Stimulated activated CD4-positive, alpha-beta T cell treated with anti-CD3 and anti-CD28 coated beads, Interleukin-2, amount 100 ng/mL, for 48 hours (primary cell): Measurements from ENCODE around the gene PSME3IP1.
"Not testable (repeated sequence)": the region's sequence is repeated elsewhere in the genome, so short reads cannot be mapped to it uniquely, and the experiment has no call there.

Experiments
- DNase-seq, 2 donors: peaks; one replicate each; pipeline ENCODE4 v3.0.0-alpha.2; 2020

The PSME3IP1 gene, protein sequence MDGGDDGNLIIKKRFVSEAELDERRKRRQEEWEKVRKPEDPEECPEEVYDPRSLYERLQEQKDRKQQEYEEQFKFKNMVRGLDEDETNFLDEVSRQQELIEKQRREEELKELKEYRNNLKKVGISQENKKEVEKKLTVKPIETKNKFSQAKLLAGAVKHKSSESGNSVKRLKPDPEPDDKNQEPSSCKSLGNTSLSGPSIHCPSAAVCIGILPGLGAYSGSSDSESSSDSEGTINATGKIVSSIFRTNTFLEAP

DNA sequence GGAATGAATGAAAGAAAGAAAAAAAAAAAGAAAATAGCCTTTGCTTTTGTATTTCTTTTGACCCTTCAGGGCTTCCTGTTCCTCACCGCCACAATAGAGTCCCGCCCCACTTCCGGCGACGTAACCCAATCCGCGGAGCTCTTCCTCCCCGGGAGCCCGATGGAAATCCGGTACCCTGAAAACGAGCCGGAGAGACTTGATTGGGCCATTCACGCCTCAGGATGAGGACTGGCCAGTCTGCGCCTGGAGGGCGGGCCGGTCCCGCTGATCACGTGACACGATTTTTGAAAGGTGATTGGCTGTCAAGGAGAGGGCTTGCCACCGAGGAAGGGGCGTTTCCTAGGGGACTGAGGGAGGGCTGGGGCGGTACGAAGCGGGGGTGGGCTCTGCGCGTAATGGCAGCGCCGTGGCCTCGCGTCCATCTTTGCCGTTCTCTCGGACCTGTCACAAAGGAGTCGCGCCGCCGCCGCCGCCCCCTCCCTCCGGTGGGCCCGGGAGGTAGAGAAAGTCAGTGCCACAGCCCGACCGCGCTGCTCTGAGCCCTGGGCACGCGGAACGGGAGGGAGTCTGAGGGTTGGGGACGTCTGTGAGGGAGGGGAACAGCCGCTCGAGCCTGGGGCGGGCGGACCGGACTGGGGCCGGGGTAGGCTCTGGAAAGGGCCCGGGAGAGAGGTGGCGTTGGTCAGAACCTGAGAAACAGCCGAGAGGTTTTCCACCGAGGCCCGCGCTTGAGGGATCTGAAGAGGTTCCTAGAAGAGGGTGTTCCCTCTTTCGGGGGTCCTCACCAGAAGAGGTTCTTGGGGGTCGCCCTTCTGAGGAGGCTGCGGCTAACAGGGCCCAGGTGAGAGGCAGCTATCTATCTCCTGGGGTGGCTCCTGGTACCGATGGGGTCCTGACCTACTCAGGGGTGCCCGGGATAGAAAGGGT lies at the start of gene PSME3IP1, which contains the start of gene RSPRY1:
Gene PSME3IP1 (minus strand): TSS at position 95 of the 927 bp plus-strand sequence. CDS start 12,185 bp downstream, outside the sequence.
Gene RSPRY1 (plus strand): TSS at position 385 of the 927 bp plus-strand sequence. CDS start 18,330 bp downstream, outside the sequence.
- peak; percentile 96 to 98 for DNase-seq

DNA sequence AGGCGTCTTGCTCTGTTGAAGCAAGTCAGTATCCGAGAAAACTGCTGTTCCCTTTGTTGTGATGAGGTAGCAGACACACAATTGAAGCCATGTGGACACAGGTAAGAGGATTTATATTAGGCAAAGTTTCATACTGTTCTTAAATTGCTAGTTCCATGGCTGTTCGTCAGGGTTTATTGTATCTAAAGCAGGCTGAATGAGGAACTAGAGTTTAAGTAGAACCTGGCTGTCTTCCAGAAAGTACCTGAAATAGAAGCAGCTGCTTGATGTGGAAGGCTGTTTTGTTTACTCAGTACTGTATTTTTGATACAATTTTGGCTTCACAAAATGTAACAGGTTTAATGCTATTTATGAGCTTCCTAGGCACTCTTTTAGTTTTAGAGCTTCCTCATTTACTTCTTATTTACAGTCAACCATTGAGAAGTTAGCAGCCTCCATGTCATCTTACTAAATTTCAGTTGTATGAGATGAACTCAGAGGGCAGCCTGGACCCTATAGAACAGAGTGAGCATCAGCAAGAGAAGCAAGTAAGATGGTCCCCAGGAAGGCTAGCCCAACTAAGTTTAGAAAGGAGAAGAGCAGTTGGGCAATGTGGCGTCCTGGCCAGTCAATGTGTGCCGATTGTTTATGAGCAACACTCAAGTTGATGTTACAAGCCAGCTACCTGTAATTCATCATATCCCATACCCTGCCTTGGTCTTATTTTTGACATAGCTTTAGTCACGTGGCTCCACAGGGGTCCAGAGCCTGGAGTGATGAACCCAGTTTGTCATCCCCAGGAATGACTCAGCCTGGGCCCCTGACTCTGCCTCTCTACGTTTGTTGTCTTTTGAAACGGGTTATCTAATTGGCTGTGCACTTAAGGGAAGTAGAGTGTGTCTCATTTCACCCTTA lies 49.5 kb upstream of the PSME3IP1 start:
- DNase-seq: peak; percentile 10 to 13

DNA sequence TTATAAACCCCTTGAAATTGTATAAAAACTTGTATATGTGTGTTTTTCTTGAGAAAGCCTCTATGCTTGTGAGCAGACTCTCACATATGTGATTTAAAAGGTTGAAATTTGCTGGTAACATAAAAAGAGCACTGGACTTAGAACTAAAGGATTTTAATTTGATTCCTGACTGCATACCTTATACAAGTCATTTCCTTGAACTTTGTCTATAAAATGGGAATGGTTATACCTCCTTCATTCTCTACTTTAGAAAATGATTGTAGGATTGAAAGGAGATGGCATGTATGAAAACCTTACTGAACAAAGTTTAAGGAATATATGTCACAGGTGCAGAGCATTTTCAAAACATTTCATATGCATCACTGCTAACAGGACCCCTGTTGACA lies 48.9 kb upstream of the PSME3IP1 start:
- DNase-seq: no peak

DNA sequence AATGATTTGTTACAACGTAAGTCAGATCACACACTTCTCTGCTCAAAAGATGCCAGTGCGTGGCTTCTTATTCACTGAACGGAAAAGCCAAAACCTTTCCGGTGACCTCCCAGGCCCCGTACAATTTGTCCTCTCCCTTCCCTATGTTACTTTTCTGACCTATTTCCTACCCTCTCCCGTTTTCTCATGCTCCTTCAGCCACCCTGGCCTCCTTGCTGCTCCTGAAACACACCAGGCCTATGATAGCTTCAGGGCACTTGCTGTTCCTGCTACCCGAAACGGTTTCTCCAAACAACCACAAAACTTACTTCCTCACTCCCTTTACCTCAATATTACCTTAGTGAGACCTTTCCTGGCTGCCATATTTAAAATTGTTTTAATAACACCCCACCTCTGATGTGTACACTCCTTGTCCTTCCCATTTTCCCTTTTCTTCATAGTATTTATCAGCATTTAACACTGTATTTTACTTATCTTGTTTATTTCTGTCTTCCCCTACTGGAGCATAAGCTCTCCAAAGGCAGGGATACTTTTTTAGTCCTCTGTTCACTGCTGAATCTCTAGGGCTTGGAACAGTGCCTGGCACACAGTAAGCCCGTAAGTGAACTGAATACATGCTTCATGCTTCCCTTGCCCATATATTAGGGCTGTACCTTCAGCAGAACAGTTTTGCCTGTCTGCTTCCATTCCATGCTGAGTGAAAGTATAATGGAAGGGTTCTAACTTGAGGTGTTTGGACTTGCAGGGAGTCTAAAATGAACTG lies 48.3 kb upstream of the PSME3IP1 start:
- DNase-seq: no peak

DNA sequence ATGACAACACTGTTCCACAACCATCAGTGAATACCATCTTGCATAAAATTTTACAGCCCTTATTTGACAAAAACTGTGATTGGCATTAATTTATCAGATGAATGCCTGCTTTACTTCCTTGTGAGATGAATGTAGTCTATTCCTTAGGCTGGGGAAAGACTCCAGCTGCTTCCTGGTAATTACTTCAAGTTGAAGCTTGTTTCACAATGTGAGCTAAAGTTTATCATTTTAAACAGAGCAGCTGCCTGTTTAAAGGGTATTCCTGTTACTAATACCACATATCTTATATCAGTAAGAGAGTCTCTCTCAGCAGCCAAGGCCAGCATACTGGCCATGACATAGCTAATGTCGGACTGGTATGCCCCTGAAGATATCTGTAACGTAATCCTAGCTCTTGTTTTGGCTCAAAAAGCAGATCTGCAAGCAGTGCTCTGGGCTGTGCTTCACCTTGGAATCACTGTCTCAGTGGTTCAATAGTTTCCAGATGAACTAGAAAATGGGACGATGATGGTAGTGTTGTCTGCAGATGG lies 46.0 kb upstream of the PSME3IP1 start:
- no peak for DNase-seq

DNA sequence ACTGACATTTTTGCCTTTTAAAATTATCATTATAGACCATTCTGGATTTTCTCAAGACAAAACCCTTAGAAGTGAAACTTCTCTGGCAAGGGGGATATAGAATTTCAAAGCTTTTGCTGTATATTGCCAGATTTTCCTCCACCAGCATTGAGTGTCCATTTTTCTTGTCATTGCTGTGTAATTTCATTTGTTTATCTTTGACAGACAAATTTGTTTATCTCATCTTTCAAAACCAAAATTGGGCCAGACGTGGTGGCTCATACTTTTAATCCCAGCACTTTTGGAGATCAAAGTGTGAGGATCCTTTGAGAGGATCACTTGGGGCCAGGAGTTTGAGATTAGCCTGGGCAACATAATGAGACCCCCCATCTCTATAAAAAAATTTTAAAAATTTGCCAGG lies 43.2 kb upstream of the PSME3IP1 start:
- no peak for DNase-seq

DNA sequence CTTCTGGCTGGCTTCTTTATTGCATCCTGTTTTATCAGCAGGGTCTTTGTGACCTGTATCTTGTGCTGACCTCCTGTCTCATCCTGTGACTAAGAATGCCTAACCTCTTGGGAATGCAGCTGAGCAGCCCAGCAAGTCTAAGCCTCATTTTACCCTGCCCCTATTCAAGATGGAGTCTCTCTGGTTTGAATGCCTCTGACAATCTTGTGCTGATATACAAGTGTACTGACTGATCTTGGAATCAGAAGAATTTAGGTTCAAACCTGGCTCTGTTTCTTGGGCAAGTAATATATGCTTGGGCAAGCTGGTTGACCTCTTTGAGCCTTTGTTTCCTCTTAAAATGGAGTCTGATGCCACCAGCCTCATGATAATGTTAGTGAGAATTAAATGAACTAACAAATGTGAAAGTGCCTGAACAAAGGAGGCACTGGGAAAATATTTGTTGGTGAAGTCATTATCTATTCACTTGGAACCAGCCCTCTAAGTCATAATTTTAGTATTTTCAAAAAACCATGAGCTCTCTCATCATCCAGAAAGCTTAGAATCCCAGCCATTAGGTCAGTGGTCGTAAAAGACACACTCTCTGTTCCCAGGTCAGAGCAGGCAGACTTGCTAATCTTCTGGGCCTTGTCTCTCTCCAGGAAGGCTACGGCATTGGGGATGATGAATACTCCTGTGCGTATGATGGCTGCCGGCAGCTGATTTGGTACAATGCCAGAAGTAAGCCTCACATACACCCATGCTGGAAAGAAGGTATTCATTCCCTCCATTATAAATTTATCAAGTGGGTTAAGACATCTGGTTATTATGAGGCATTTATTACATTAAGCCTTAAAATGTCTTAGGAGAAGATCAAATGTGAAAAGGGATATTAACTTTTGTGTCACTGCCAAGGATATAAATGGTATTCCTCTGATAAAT lies 41.1 kb upstream of the PSME3IP1 start:
- no peak for DNase-seq

DNA sequence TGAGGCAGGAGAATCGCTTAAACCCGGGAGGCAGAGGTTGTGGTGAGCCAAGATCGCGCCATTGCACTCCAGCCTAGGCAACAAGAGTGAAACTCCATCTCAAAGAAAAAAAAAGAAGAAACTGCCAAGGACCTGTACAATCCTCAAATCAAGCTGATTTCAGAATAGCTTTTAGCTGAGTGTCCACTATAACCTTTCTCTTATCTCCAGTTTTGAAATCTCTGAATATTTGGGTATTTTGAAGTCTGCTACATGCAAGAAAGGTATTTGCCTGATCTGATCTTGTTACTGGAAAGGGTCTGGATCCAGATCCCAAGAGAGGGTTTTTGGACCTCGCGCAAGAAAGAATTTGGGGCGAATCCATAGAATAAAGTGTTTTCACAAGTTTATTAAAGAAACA lies 40.1 kb upstream of the PSME3IP1 start:
- DNase-seq: no peak

DNA sequence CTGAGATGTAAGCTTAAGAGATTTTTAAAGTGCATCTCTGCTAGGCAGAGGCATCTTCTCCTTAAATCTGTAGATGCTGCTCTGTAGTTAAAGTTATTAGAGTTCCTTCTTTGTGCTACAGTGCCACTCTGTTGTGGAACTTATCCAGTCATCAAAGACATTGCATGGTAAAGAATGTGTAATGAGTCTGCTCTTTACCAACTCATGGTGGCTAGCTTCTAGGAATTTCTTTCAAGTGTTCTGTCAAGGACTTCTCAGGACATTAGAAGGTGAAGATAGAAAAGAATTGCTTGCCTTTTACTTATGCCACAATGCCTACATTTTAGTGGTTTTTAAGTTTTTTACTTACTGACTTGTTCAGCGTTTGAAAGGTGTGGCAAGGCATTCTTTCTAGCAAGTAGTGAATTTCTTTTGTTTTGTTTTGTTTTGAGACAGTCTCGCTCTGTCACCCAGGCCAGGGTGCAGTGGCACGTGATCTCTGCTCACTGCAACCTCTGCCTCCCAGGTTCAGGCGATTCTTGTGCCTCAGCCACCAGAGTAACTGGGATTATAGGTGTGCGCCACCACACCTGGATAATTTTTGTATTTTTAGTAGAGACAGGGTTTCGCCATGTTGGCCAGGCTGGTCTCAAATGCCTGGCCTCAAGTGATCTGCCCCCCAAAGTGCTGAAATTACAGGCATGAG lies 39.0 kb upstream of the PSME3IP1 start:
- DNase-seq: no peak

DNA sequence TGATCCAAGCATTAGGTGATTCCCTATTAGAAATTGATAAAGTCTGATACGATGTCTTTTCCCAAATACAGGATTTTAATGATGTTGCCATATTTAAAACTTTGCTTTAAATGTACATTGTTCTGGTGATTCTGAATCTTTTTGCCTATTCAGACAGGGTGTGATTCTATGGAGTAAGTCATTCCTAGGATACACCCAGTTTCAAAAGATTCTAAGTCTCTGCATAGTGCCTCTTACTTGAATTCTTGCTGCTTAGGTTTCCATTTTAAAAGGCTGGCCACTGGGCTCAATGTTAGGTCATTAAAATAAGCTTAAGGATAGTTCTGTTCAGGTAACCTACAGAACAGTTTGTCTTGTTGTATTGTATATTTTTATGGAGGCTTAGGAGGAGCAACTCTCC lies 37.2 kb upstream of the PSME3IP1 start:
- no peak for DNase-seq

DNA sequence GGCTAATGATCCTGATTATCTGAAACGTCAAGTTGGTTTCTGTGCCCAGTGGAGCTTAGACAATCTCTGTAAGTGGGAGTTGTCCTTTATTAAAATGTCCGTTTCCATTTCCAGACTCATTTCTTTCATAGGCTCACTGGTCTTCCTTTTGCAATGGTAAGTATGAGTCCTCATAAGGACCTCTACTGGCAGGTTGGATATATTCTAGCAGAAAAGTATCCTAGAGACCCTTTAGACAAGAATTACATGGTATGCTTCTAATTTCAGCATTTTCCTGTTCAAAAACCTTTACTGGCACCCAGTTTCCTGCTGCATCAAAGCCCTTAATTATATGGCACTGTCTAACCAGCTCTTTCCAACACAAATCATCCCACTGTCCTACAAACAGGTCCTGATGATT lies 31.1 kb upstream of the PSME3IP1 start:
- DNase-seq: no peak

DNA sequence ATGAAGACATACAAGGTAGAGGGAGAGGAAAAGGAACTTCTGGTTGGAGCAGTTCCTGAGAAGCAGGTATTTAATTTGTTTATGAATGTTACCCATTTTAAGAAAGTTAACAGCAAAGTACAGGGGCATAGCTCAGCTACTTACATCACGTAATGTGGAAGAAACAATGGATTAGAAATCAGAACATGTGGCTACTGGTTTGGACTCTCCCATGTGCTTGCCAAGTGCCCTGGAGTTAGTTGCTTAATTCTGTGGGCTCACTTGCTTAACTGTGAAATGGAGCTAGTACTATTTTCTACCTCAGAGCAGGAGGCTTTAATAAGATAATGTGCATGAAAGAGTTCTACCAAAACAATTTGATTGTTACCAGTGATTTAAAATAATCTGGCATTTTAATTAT lies 27.6 kb upstream of the PSME3IP1 start:
- DNase-seq: no peak

DNA sequence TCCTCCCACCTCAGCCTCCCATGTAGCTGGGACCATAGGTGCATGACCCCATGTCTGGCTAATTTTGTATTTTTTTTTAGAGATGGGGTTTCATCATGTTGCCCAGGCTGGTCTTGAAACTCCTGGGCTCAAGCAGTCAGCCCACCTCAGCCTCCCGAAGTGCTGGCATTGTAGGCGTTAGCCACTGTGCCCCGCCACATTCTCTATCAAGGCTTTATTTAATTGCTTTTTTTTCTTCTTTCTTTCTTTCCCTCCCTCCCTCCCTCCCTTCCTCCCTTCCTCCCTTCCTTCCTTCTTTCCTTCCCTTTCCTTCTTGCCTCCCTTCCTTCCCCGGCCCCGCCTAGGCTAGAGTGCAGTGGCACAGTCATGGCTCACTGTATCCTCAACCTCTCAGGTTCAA lies 23.9 kb upstream of the PSME3IP1 start:
- no peak for DNase-seq

DNA sequence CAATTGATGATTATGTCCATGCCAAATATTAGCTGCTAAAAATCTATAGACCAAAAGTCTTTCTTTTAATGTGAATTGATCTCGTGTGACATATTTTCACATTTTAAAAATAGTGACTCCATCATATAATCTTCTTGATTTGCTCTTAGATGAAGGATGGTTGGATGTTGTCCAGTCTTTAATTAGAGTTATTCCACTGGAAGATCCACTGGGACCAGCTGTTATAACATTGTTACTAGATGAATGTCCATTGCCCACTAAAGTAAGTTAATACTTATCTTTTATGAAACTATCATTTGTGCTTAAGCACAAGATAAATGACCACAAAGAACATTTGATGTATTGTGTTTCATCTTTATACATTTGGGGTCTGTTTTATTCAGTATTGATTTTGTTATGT lies 23.1 kb upstream of the PSME3IP1 start:
- no peak for DNase-seq

DNA sequence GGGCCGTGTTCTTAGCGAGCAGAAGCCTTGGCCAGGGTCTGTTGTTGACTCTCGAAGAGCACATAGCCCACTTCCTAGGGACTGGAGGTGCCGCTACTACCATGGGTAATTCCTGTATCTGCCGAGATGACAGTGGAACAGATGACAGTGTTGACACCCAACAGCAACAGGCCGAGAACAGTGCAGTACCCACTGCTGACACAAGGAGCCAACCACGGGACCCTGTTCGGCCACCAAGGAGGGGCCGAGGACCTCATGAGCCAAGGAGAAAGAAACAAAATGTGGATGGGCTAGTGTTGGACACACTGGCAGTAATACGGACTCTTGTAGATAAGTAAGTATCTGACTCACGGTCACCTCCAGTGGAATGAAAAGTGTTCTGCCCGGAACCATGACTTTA lies 18.8 kb upstream of the PSME3IP1 start:
- DNase-seq: no peak

DNA sequence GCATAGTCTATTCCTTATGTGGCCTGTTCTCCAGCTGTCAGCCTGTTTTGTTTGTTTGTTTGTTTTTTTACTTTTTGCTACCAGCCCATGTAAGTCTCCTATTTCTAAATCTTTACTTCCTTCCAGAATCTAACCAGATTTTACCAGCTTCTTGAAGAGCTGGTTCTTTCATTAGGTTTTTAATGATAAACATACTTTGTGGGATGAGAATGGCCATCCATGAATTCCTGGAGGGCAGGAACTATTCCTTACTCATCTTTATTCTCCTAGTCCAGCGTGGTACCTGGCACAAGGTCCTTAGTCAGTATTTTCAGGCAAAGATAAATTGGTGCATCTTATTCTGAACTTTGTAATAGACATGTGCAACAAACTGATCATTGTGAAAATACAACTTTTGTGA lies 17.6 kb upstream of the PSME3IP1 start:
- DNase-seq: no peak

DNA sequence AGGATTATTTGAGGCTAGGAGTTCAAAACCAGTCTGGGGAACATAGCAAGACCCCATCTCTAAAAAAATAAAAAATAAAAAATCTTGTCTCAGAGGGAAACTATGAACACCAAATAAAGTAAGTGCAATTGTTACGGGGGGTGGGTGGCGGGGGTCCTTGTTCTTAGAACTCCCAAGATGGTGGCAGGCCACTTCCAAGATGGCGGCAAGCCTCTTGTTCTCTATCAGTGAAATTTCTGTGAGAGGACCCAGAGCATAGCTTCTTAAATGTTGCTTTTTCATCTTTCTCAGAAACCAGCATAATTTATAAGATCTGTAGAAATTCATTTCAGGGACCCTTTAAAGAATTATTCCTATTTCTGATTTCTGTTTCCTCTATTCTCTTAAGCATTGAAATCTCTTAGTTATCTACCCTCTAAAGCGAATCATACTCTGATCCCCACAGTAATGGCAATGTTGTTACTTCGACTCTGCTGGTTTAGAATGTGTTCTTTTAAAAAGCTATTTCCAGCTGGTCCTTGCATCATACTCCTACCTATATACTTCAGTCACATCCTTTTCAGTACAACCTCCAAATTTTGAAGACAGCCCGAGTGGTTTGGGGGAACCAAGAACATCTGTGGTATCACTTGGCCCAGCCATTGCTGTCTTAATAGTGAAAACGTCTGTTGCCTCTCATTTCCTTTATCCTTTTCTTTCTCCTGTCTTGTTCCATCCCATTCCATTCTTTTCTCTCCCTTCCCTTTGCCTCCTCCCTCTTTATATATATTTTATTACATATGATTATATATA lies 16.5 kb upstream of the PSME3IP1 start:
- DNase-seq: no peak

DNA sequence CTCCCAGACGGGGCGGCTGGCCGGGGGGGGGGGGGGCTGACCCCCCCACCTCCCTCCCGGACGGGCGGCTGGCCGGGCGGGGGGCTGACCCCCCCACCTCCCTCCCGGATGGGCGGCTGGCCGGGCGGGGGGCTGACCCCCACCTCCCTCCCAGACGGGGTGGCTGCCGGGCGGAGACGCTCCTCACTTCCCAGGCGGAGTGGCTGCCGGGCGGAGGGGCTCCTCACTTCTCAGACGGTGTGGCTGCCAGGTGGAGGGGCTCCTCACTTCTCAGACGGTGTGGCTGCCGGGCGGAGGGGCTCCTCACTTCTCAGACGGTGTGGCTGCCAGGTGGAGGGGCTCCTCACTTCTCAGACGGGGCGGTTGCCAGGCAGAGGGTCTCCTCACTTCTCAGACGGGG lies 15.1 kb upstream of the PSME3IP1 start:
- DNase-seq: not testable (repeated sequence)

DNA sequence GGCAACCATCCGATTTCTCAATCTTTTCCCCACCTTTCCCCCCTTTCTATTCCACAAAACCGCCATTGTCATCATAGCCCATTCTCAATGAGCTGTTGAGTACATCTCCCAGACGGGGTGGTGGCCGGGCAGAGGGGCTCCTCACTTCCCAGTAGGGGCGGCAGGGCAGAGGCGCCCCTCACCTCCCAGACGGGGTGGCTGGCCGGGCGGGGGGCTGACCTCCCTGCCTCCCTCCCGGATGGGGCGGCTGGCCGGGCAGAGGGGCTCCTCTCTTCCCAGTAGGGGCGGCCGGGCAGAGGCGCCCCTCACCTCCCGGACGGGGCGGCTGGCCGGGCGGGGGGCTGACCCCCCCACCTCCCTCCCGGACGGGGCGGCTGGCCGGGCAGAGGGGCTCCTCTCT lies 14.5 kb upstream of the PSME3IP1 start:
- DNase-seq: not testable (repeated sequence)
